BJ (cell line): Measurements from ENCODE around the gene EVI5. TPM values are rescaled to one million over a fixed set of nuclear protein-coding genes. Genes with fewer than 3 reads are reported as not detected.

ENCODE experiments used
- CTCF ChIA-PET: fragments of 350-600 bp; formaldehyde crosslinking; extraction: SDS; loops from one replicate; lab custom pipeline; 2021; ENCODE audit warnings: antibody characterized with exemption, inconsistent platforms; lab: Yijun Ruan, JAX
- POLR2A ChIA-PET: fragments of 300-600 bp; sonication (Branson Sonifier 250); formaldehyde crosslinking; extraction: SDS; loops from one replicate; lab custom pipeline; 2021; ENCODE audit warnings: antibody characterized with exemption; lab: Charles Lee
- DNase-seq: peaks from one replicate; pipeline ENCODE4 v3.0.0-alpha.2; 2011; ENCODE audit warnings: low read depth
- H3K27me3 ChIP-seq: 2 replicates; pipeline ENCODE4 v1.6.0; 2011; ENCODE audit warnings: low read length; ENCODE audit not compliant: control insufficient read depth, insufficient read depth
- H3K36me3 ChIP-seq: 2 replicates; pipeline ENCODE4 v1.5.1; 2011; ENCODE audit warnings: low read length; ENCODE audit not compliant: control insufficient read depth, insufficient read depth
- H3K4me3 ChIP-seq: 2 replicates; pipeline ENCODE4 v1.5.1; 2011; ENCODE audit warnings: low read depth, mild to moderate bottlenecking, control low read depth, low read length
- CTCF ChIP-seq: IDR thresholded peaks from 2 replicates; pipeline ENCODE4 v1.5.1; 2011; ENCODE audit warnings: low read depth, mild to moderate bottlenecking, control low read depth, inconsistent platforms, low read length, moderate library complexity; ENCODE audit not compliant: insufficient read depth
- polyA plus RNA-seq: library from polyadenylated mRNA; depleted of rRNA; stranded (reverse); fragments of >200 nt; gene quantifications from 2 replicates; pipeline ENCODE4 v1.2.3, GENCODE V29; 2011

Gene EVI5
- polyA plus RNA-seq, 1 experiment = 8.6 TPM

GRCh38 chr1:92831762-92832536, 47.0 kb upstream of the EVI5 start, which contains the start of gene RPL5:
Gene RPL5, plus strand, starts transcription at chr1:92832040. Its CDS starts 75 bp downstream, at chr1:92832115.
- H3K4me3 ChIP-seq = peak within 1 kb of the TSS; percentile 62
- POLR2A ChIA-PET = no interaction called here
- no peaks in the 10 kb centered on the region for H3K27me3 ChIP-seq
- DNase-seq = peak; percentile 82
- no peaks in the 10 kb centered on the region; the same call in 1 of the 2 replicates for H3K36me3 ChIP-seq
- TF ChIP-seq CTCF = peak; percentile 97
- CTCF ChIA-PET = interaction anchor here (0.6 to 2.3 kb wide), 21 partner anchors 9 to 625 kb away, joined by 3 to 34 read pairs (median 4); partner anchors contain the start of gene DIPK1A

- ChIA-PET CTCF (interaction anchor here (0.6 to 2.3 kb wide), 20 partner anchors 9 to 625 kb away, joined by 3 to 34 read pairs (median 4); partner anchors contain the start of gene DIPK1A), POLR2A (no interaction called here)
- no peak overlapping the region; the same call in 1 of the 2 replicates for H3K4me3 ChIP-seq
- no peak for DNase-seq
- no peak for TF ChIP-seq CTCF
- no peaks in the 10 kb centered on the region; the same call in 1 of the 2 replicates for H3K36me3 ChIP-seq
- no peaks in the 10 kb centered on the region for H3K27me3 ChIP-seq
Observed at GRCh38 chr1:92831368-92831761, 46.5 kb upstream of the EVI5 start.

- CTCF ChIA-PET = interaction anchor here (1.3 kb wide), 1 partner anchor 8 kb away, joined by 4 read pairs; no protein-coding TSS in a partner anchor
- Histone ChIP-seq H3K36me3 (no peaks in the 10 kb centered on the region), H3K4me3 (no peak overlapping the region), H3K27me3 (no peaks in the 10 kb centered on the region)
- DNase-seq = no peak
- POLR2A ChIA-PET = no interaction called here
- TF ChIP-seq CTCF = no peak
Observed at GRCh38 chr1:92826792-92827191, 41.9 kb upstream of the EVI5 start.

GRCh38 chr1:92822879-92823278, 38.0 kb upstream of the EVI5 start:
- peak; percentile 29 for DNase-seq
- CTCF ChIA-PET = interaction anchor here (0.6 to 8.0 kb wide), 3 partner anchors 9 to 512 kb away, joined by 3 to 68 read pairs (median 11); partner anchors contain the start of gene RPL5
- H3K36me3 ChIP-seq = no peaks in the 10 kb centered on the region
- TF ChIP-seq CTCF = no peak
- no peaks in the 10 kb centered on the region for H3K27me3 ChIP-seq
- POLR2A ChIA-PET = no interaction called here
- H3K4me3 ChIP-seq = no peak overlapping the region

- POLR2A ChIA-PET = no interaction called here
- no peak overlapping the region for H3K4me3 ChIP-seq
- CTCF ChIA-PET = interaction anchor here (1.0 to 8.0 kb wide), 7 partner anchors 9 to 73 kb away, joined by 3 to 68 read pairs (median 6); no protein-coding TSS in a partner anchor
- H3K27me3 ChIP-seq = no peaks in the 10 kb centered on the region
- H3K36me3 ChIP-seq = no peaks in the 10 kb centered on the region
- DNase-seq = no peak
- no peak for TF ChIP-seq CTCF
Observed at GRCh38 chr1:92820551-92820950, 35.6 kb upstream of the EVI5 start.
